Testis (tissue), 3 donors: ENCODE results near the gene SFXN1. TPM values are rescaled to one million over a fixed set of nuclear protein-coding genes. Genes with fewer than 3 reads are reported as not detected.
"Not testable (repeated sequence)": the region's sequence is repeated elsewhere in the genome, so short reads cannot be mapped to it uniquely, and the experiment has no call there.

Experiments used
- DNase-seq: peaks from one replicate; pipeline ENCODE4 v3.0.0-alpha.2; 2019
- H3K27ac ChIP-seq, 2 donors: fragments of 200-600 bp; sonication (generic); one replicate each; pipeline ENCODE4 v1.5.1; 2019
- H3K27me3 ChIP-seq: fragments of 200-600 bp; sonication (generic); one replicate; pipeline ENCODE4 v1.5.1; 2019
- H3K36me3 ChIP-seq: fragments of 200-600 bp; sonication (generic); one replicate; pipeline ENCODE4 v1.5.1; 2017; ENCODE audit warnings: low read depth; ENCODE audit errors: missing control alignments
- H3K4me1 ChIP-seq: fragments of 200-600 bp; sonication (generic); one replicate; pipeline ENCODE4 v1.5.1; 2019
- H3K4me3 ChIP-seq, 2 donors: fragments of 200-600 bp; sonication (generic); one replicate each; pipeline ENCODE4 v1.5.1; 2017 to 2019
- H3K9me3 ChIP-seq: fragments of 200-600 bp; sonication (generic); one replicate; pipeline ENCODE4 v1.5.1; 2017
- CTCF ChIP-seq, 3 experiments: fragments of 450-650 bp in 2 of 3; fragments of 200-600 bp in 1 of 3; sonication (generic) in 1 of 3; IDR thresholded peaks; one replicate each; pipeline ENCODE4 v1.5.1; 2016 to 2019; ENCODE audit warnings: antibody characterized with exemption in 3 of 3, mild to moderate bottlenecking in 2 of 3, moderate library complexity in 1 of 3
- POLR2A ChIP-seq: fragments of 450-650 bp; IDR thresholded peaks from one replicate; pipeline ENCODE4 v1.6.1; 2017; ENCODE audit warnings: antibody characterized with exemption, mild to moderate bottlenecking, moderate library complexity
- WGBS, 2 donors: methylation state at CpG; one replicate each; pipeline ENCODE4 v1.1.5; 2018; 5-methylcytosine and 5-hydroxymethylcytosine counted together
- intact Hi-C: fragments of 100-400 bp; cut with DNase I; formaldehyde crosslinking; loops from one replicate; pipeline ENCODE4 v1.15.1; 2023; ENCODE audit warnings: low total_unique reads
- polyA plus RNA-seq: library from polyadenylated mRNA; stranded (reverse); fragments of 350-450 nt; fragmentation: Illumina TruSeq; extraction: RNeasy Lipid Tissue Mini Kit (QIAGEN cat#74804); gene quantifications from one replicate; pipeline ENCODE4 v1.2.3, GENCODE V29; 2014; ENCODE audit warnings: low read depth, low replicate concordance; ENCODE audit not compliant: insufficient read depth
- total RNA-seq, 2 donors: library from RNA; depleted of rRNA; stranded (reverse); fragments of >200 nt; gene quantifications; one replicate each; pipeline ENCODE4 v1.2.3, GENCODE V29; 2016

The SFXN1 gene
- total and polyA plus RNA-seq, 3 donors from 2014 or later = 22.6 to 44.5 (median 29.3) TPM

- intact Hi-C loops = loop anchor here (10.0 kb wide), 1 partner anchor 489 kb away; no protein-coding TSS in a partner anchor
- TF ChIP-seq CTCF (IDR thresholded peaks at IDR 0.05) (no peak), POLR2A (no peak)
- 6 to 8% methylated on average over 6 to 27 of the region's 29 CpGs for WGBS, 2 donors
- Histone ChIP-seq H3K36me3 (no peaks in the 10 kb centered on the region), H3K4me3 (peak overlapping the region in 1 of 2 donors; percentile 0), H3K27me3 (no peaks in the 10 kb centered on the region), H3K4me1 (no peaks in the 10 kb centered on the region), H3K9me3 (no peaks in the 10 kb centered on the region), H3K27ac (no peak overlapping the region)
- DNase-seq = no peak
Observed at GRCh38 chr5:175443514-175444059, 34.8 kb upstream of the SFXN1 start.

DNA sequence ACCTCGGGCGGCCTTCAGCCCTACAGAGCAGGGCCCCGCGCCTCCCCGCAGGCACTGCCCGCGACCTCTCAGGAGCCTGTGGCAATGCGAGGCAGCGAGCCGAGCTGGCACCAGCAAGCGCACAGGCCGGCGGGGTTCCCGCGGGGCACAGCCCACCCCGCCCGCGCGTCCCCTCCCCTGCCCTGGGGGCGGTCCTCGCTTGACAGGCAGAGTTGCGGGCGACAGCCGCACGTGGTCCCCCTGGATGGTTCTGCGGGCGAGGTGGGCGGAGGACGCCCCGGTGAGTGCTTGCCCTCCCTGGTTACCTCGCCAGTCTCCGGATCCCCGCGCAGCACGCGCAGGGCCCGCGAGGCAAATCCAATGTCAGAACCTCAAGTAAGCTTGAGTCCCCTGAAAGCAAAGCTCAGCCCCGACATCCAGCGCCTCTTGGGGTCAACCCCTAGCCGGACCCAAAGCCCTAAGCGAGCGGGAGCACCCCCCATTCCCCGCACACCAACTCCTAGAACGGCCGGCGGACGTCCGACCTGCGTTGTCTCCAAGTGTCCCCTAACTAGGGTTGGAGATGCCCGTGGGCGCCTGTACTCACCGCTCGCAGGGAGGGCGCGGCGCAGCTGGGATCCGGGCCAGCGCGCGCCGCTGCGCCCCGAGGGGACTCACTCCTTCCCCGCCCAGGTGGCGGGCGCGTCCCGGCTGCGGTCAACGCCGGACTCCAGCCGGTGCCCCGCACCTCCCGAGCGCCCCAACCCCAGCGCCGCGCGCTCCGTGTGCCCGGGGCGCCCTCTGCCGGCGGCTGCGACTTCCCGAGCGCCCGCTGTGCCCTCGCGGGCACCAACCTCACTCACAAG is 34.1 kb upstream of the SFXN1 start, which contains the start of gene DRD1:
Gene DRD1 (minus strand): TSS at position 123 of the 845 bp plus-strand sequence. CDS start 1,083 bp downstream, outside the sequence.
- peak; percentile 37 for DNase-seq
- H3K27ac ChIP-seq = no peak within 1 kb of the TSS

DNA sequence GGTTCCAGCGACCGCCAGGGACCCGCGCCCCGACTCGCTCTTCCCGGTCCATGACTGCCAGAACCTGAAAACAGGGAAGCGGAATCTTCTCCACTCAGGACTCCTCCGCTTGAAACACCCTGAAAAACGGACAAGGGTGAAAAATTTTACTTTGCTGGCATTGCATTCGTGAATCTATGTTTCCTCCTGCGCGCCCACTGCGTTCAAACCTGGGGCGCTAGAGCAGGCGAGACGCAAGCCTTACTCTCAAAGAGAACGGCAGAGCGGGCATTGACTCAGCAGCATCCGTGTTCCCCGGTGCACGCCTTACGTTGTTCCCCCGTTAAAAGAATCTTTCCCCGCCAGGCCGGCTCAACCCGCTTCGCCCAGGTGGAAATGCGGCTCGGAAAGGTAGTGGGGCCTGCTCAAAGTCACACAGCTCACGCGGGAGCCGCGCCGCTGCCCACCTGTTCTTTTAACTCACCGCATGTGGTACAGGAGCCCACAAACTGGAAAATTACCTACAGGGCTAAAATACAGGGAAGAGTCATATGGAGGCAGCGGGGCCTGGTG is 33.4 kb upstream of the SFXN1 start:
- no peak for DNase-seq
- no peak overlapping the region for H3K27ac ChIP-seq
- 19 to 28% methylated on average over 10 to 37 of the region's 37 CpGs for WGBS, 2 donors
- no peaks in the 10 kb centered on the region for H3K9me3 ChIP-seq
- TF ChIP-seq CTCF (IDR thresholded peaks at IDR 0.05) = no peak
- no peak for TF ChIP-seq POLR2A
- H3K27me3 ChIP-seq = no peaks in the 10 kb centered on the region
- intact Hi-C loops = loop anchor here (10.0 kb wide), 1 partner anchor 490 kb away; no protein-coding TSS in a partner anchor
- H3K4me1 ChIP-seq = no peaks in the 10 kb centered on the region
- peak overlapping the region in 1 of 2 donors; percentile 0 for H3K4me3 ChIP-seq
- no peaks in the 10 kb centered on the region for H3K36me3 ChIP-seq

More for the DNA sequence above, 34.1 kb upstream of the SFXN1 start, which contains the start of gene DRD1:
- H3K27me3 ChIP-seq = no peaks in the 10 kb centered on the region
- H3K36me3 ChIP-seq = no peaks in the 10 kb centered on the region
- no peaks in the 10 kb centered on the region for H3K4me1 ChIP-seq
- no peak for TF ChIP-seq POLR2A
- peak; percentile 19 to 55 (median 35) for TF ChIP-seq CTCF (IDR thresholded peaks at IDR 0.05)
- peak within 1 kb of the TSS in 1 of 2 donors; percentile 0 for H3K4me3 ChIP-seq
- 0% methylated on average over 17 of the region's 91 CpGs; no CpG with 5 or more reads in 1 of the 2 donors for WGBS, 2 donors
- no peaks in the 10 kb centered on the region for H3K9me3 ChIP-seq
- intact Hi-C loops = loop anchor here (10.0 kb wide), 1 partner anchor 489 kb away; no protein-coding TSS in a partner anchor

GRCh38 chr5:175446378-175446777 is 32.0 kb upstream of the SFXN1 start:
- not testable (repeated sequence) for H3K27ac ChIP-seq, H3K4me3 ChIP-seq, DNase-seq, H3K27me3 ChIP-seq, H3K36me3 ChIP-seq, H3K4me1 ChIP-seq, H3K9me3 ChIP-seq
- WGBS, 2 donors = 68% methylated on average over 14 of the region's 14 CpGs
- intact Hi-C loops = loop anchor here (10.0 kb wide), 1 partner anchor 492 kb away; no protein-coding TSS in a partner anchor

DNA sequence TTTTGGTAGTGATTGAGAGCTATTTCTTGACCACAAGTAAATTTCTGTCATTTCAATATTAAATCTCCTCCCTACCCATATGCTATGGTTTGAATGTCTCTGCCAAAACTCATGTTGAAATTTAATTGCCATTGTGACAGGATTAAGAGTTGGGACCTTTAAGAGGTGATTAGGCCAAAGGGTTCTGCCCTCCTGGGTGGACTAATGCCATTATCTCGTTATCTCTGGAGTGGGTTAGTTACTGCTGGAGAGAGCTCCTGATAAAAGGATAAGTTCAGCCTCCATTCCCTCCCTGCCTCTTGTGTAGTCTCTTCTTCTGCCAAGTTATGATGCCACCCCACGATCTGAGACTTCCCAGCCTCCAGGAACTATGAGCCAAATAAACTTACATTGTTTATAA is 30.8 kb upstream of the SFXN1 start:
- TF ChIP-seq POLR2A (no peak), CTCF (IDR thresholded peaks at IDR 0.05) (no peak)
- DNase-seq = no peak
- Histone ChIP-seq H3K4me1 (no peaks in the 10 kb centered on the region), H3K9me3 (no peaks in the 10 kb centered on the region), H3K27ac (no peak overlapping the region), H3K4me3 (no peak overlapping the region), H3K27me3 (no peaks in the 10 kb centered on the region), H3K36me3 (no peaks in the 10 kb centered on the region)
- intact Hi-C loops = loop anchor here (10.0 kb wide), 1 partner anchor 493 kb away; no protein-coding TSS in a partner anchor
- 44 to 60% methylated on average over 2 of the region's 2 CpGs for WGBS, 2 donors
